Astrocyte (in vitro differentiated cells and primary cell): Measurements from ENCODE around the gene RNF227.

ENCODE experiments used
- CTCF ChIP-seq: IDR thresholded peaks from 2 replicates; pipeline ENCODE4 v1.5.1; 2011; ENCODE audit warnings: low read depth, mild to moderate bottlenecking, inconsistent platforms, low read length, moderate library complexity; ENCODE audit not compliant: insufficient read depth
- EZH2 ChIP-seq: IDR thresholded peaks from 2 replicates; pipeline ENCODE4 v1.6.1; 2012; ENCODE audit warnings: mild to moderate bottlenecking, low read length, inconsistent platforms; ENCODE audit not compliant: insufficient read depth

GRCh38 chr17:7929158-7930023, 13.3 kb upstream of the RNF227 start, which contains the start of gene KCNAB3:
- TF ChIP-seq CTCF (no peak), EZH2 (no peak)
